ENCODE results near the gene BDKRB1. TPM values are rescaled to one million over a fixed set of nuclear protein-coding genes. Genes with fewer than 3 reads are reported as not detected.

The BDKRB1 gene
- total RNA-seq, 1 experiment from 2014 or later, result not detected

DNA sequence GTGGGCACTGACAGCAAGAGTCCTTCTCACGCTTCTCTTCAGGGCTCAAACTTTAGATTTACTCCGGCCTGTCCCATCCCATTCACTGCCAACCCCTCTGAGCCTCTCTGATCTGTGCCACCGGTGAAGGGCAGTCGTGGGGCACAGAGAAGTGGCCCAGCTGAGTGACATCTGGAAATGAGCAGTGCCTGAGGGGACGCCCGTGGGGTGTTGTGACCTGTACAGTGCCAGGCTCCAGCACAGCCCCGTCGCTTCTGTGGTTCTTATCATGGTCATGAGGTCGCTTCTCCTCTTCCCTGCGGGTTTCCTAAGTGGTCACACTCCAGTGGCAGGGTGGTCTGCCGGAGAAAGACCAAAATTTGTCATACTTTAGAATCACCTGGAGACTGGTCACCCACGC lies 47.3 kb upstream of the BDKRB1 start:
- no peak overlapping the region for H2AK5ac ChIP-seq (ENCODE audit: insufficient read length, low read length)
- no peak for DNase-seq
- WGBS (ENCODE audit: extremely low coverage, insufficient read length, low lambda C conversion rate), result no CpG with 5 or more reads among the region's 12 CpGs

More for the DNA sequence above, 47.3 kb upstream of the BDKRB1 start:
- H4K20me1 ChIP-seq (ENCODE audit: control insufficient read depth, insufficient read depth, insufficient read length), result no peaks in the 10 kb centered on the region
- H3K4me3 Mint-ChIP-seq, result no peak overlapping the region
- peaks cover 12 to 14% of the 10 kb centered on the region in 2 experiments for H3K9me3 Mint-ChIP-seq
- H3K23me2 ChIP-seq (ENCODE audit: insufficient read length, low read depth, low read length, poor library complexity, severe bottlenecking), result peaks cover 11% of the 10 kb centered on the region
- no peak overlapping the region for H3K4ac ChIP-seq (ENCODE audit: low read depth, low read length)
- no peak overlapping the region for H3K23ac ChIP-seq (ENCODE audit: insufficient read length, low read depth, low read length)
- H3K9me3 ChIP-seq (ENCODE audit: control insufficient read depth, low read depth, low read length), result peaks cover 4% of the 10 kb centered on the region
- H3K27ac Mint-ChIP-seq, result no peak overlapping the region; a peak in 1 of 7 replicates
- no peak overlapping the region for H4K91ac ChIP-seq (ENCODE audit: insufficient read length, low read depth, low read length)
- no peak overlapping the region for H3K9ac ChIP-seq (ENCODE audit: extremely low read depth, insufficient read length, low read length)
- H3K4me2 ChIP-seq (ENCODE audit: insufficient read depth, insufficient read length, low read length), result no peak overlapping the region
- H2AFZ ChIP-seq (ENCODE audit: low read length), result no peak overlapping the region
- H3K56ac ChIP-seq (ENCODE audit: insufficient read length, low read depth, low read length), result no peak overlapping the region
- no peak overlapping the region for H2BK12ac ChIP-seq (ENCODE audit: insufficient read length, low read depth, low read length)
- H3T11ph ChIP-seq (ENCODE audit: low read length), result no peak overlapping the region
- H3K4me1 ChIP-seq (ENCODE audit: insufficient read depth, low read length), result no peaks in the 10 kb centered on the region
- no peak overlapping the region for H4K5ac ChIP-seq (ENCODE audit: insufficient read length, low read depth, low read length)
- no peak overlapping the region for H2BK20ac ChIP-seq (ENCODE audit: low read depth, low read length, poor library complexity, severe bottlenecking)
- H3K79me2 ChIP-seq (ENCODE audit: insufficient read depth, low read length), result no peaks in the 10 kb centered on the region
- peaks cover 36% of the 10 kb centered on the region for H3K27me3 Mint-ChIP-seq (ENCODE audit: low read depth)
- H4K8ac ChIP-seq (replicated peaks; ENCODE audit: insufficient read length, low read depth, low read length), result no peak overlapping the region
- H3K18ac ChIP-seq (ENCODE audit: insufficient read length, low read depth, low read length), result no peak overlapping the region
- no peak overlapping the region for H2BK5ac ChIP-seq (ENCODE audit: insufficient read length, low read length)
- H3K27me3 ChIP-seq (ENCODE audit: insufficient read depth, low read length), result peaks cover 2% of the 10 kb centered on the region; the same call in 1 of the 2 replicates
- TF ChIP-seq CTCF (conservative IDR thresholded peaks at IDR 0.05), result no peak
- H3K27ac ChIP-seq (ENCODE audit: insufficient read length, low read depth, low read length), result no peak overlapping the region
- H3K14ac ChIP-seq (ENCODE audit: insufficient read depth, low read length), result no peak overlapping the region
- no peaks in the 10 kb centered on the region for H3K79me1 ChIP-seq (ENCODE audit: insufficient read depth, low read depth, low read length, poor library complexity, severe bottlenecking)
- H3K36me3 Mint-ChIP-seq (ENCODE audit: insufficient read depth in 1 of 3, low read depth in 3 of 3), result peaks cover 0 to 14% (median 2%) of the 10 kb centered on the region in 3 experiments; a peak in 4 of 7 replicates
- no peak overlapping the region for H2BK15ac ChIP-seq (ENCODE audit: low read depth, low read length)
- H3K4me1 Mint-ChIP-seq, result peaks cover 14 to 24% of the 10 kb centered on the region in 2 experiments
- no peak overlapping the region for H2BK120ac ChIP-seq (ENCODE audit: low read depth, low read length, poor library complexity, severe bottlenecking)

All from H9 (cell line).